ENCODE data around the gene BIRC6.

GRCh38 chr2:32491346-32491745, 134.5 kb downstream of the BIRC6 start:
- TF ChIP-seq ATF3 (CRISPR knock-in tag; conservative IDR thresholded peaks at IDR 0.05) (no peak), USF2 (CRISPR knock-in tag; IDR thresholded peaks at IDR 0.05) (no peak), CTCF (IDR thresholded peaks at IDR 0.05) (no peak), ZNF232 (CRISPR knock-in tag; IDR thresholded peaks at IDR 0.05) (no peak), E2F5 (CRISPR knock-in tag; IDR thresholded peaks at IDR 0.05) (no peak), CREB1 (CRISPR knock-in tag; IDR thresholded peaks at IDR 0.05) (no peak), MAX (CRISPR knock-in tag; IDR thresholded peaks at IDR 0.05) (no peak)
